ENCODE measurements around the gene DISC1. TPM values are rescaled to one million over a fixed set of nuclear protein-coding genes. Genes with fewer than 3 reads are reported as not detected.

DISC1 gene
- total and polyA plus RNA-seq, 4 experiments from 2014 or later, result 1.9 to 18.0 (median 10.0) TPM

DNA sequence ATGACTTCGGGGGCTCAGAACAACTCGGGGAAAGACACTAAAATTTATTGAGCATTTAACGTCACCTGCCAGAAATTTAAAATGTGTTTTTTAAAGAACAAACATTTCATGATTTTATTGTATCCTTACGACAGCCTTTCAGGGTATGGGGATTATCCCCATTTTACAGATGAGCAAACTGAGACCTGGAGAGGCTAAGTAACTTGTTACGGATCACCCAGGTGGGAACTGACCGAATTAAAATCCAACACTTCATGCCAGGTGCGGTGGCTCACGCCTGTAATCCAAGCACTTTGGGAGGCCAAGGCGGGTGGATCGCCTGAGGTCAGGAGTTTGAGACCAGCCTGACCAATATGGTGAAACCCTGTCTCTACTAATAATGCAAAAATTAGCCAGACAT is 50.9 kb downstream of the DISC1 start:
- H3K27me3 ChIP-seq (ENCODE audit: insufficient read depth, low read length), result no peaks in the 10 kb centered on the region
- Mint-ChIP-seq H3K36me3 (peaks cover 6 to 21% of the 10 kb centered on the region in 2 donors), H3K4me1 (peaks cover 30 to 50% (median 40%) of the 10 kb centered on the region in 4 donors), H3K4me3 (no peak overlapping the region), H3K9me3 (no peaks in the 10 kb centered on the region), H3K27me3 (no peaks in the 10 kb centered on the region), H3K27ac (no peak overlapping the region)
- H3K4me3 ChIP-seq (ENCODE audit: low read length in 2 of 2), result no peak overlapping the region
- ChIA-PET POLR2A (ENCODE audit: partially characterized antibody) (no interaction called here), CTCF (ENCODE audit: partially characterized antibody) (interaction anchor here (1.0 kb wide), 1 partner anchor 38 kb away, joined by 3 read pairs; no protein-coding TSS in a partner anchor)
- H3K36me3 ChIP-seq (ENCODE audit: insufficient read depth, low read length), result no peaks in the 10 kb centered on the region
- no peak overlapping the region for H3K27ac ChIP-seq (ENCODE audit: low read depth, low read length)
- no peak for DNase-seq
- intact Hi-C loops (cut with micrococcal nuclease), result no loop called here
- peaks cover 10% of the 10 kb centered on the region for H3K4me1 ChIP-seq (ENCODE audit: insufficient read depth, low read length)
- no peaks in the 10 kb centered on the region for H3K9me3 ChIP-seq (ENCODE audit: control insufficient read depth in 1 of 2, low read length in 2 of 2)

DNA sequence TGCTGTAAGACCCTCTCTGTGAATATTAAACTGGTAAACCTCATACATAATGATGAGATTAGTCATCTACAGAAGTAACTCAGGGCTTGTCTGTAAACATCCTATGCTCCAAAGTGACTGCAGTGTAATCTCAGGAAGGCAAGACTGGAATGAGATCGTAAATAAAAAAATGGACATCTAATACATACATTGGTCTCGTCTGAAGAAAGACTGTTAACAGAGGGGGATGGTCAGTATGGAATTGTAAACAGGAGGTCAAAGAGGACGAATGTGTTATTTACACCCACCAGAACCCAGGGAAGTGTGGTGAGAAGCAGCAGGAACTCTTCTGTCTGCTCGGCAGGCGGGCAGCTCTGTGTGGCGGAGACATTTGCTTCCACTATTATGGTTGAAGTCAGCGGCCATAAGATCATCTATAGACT is 51.4 kb downstream of the DISC1 start:
- Histone ChIP-seq H3K36me3 (ENCODE audit: insufficient read depth, low read length) (no peaks in the 10 kb centered on the region), H3K4me1 (ENCODE audit: insufficient read depth, low read length) (peaks cover 10% of the 10 kb centered on the region), H3K9me3 (ENCODE audit: control insufficient read depth in 1 of 2, low read length in 2 of 2) (no peaks in the 10 kb centered on the region), H3K27ac (ENCODE audit: low read depth, low read length) (no peak overlapping the region), H3K4me3 (ENCODE audit: low read length in 2 of 2) (no peak overlapping the region), H3K27me3 (ENCODE audit: insufficient read depth, low read length) (no peaks in the 10 kb centered on the region)
- ChIA-PET POLR2A (ENCODE audit: partially characterized antibody) (no interaction called here), CTCF (ENCODE audit: partially characterized antibody) (no interaction called here)
- peaks cover 6 to 21% of the 10 kb centered on the region in 2 donors for H3K36me3 Mint-ChIP-seq
- H3K27me3 Mint-ChIP-seq, result no peaks in the 10 kb centered on the region
- intact Hi-C loops (cut with micrococcal nuclease), result no loop called here
- no peak overlapping the region for H3K27ac Mint-ChIP-seq
- H3K4me1 Mint-ChIP-seq, result peaks cover 26 to 44% (median 36%) of the 10 kb centered on the region in 4 donors
- H3K4me3 Mint-ChIP-seq, result no peak overlapping the region
- H3K9me3 Mint-ChIP-seq, result no peaks in the 10 kb centered on the region
- no peak for DNase-seq

DNA sequence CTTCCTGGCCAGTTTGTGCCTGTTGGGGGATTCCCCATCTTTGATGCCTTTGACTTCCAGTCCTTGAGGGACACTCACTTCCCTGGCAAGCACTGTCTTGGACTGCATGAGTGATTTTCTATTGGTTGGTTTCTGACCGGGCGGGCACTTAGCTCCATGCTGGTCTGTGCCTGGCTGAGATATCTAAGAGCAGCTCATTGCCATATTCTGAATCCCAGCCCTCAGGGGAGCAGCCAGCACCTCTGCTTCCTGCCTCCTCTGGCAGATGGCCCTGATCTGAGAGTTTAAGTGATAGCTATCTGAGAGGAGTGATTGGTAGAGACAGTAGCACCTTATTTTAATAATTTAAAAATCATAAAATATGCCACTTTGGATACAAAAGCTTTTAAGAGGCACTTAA is 52.5 kb downstream of the DISC1 start:
- intact Hi-C loops (cut with micrococcal nuclease), result no loop called here
- Mint-ChIP-seq H3K27ac (peak overlapping the region in 1 of 7 donors; percentile 16), H3K4me1 (peaks cover 22 to 35% (median 28%) of the 10 kb centered on the region in 4 donors)

DNA sequence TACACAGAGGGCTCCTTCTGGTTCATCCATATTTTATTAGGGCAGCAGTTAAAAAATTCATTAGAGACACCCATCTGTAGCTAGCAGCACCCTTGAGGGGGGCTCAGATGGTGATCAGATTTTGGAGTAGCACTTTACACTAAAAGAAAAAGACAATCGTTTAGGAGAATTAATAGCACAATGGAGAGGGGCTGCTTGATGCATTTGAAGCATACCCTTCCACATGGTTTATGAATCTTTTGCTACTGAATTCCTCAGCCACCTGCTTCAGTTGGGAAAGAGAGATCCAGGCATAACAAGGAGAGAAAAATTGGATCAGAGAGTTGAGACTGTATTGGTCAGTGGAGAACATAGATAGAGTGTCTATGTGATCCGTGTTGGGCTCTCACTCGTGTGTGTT is 54.4 kb downstream of the DISC1 start:
- intact Hi-C loops (cut with micrococcal nuclease), result no loop called here
- Histone ChIP-seq H3K9me3 (ENCODE audit: control insufficient read depth in 1 of 2, low read length in 2 of 2) (no peaks in the 10 kb centered on the region), H3K36me3 (ENCODE audit: insufficient read depth, low read length) (no peaks in the 10 kb centered on the region), H3K27ac (ENCODE audit: low read depth, low read length) (no peak overlapping the region), H3K4me1 (ENCODE audit: insufficient read depth, low read length) (no peaks in the 10 kb centered on the region), H3K27me3 (ENCODE audit: insufficient read depth, low read length) (no peaks in the 10 kb centered on the region), H3K4me3 (ENCODE audit: low read length in 2 of 2) (no peak overlapping the region)
- Mint-ChIP-seq H3K9me3 (no peaks in the 10 kb centered on the region), H3K36me3 (peaks cover 6 to 22% of the 10 kb centered on the region in 2 donors), H3K4me1 (peaks cover 9 to 21% (median 13%) of the 10 kb centered on the region in 4 donors), H3K27me3 (no peaks in the 10 kb centered on the region), H3K4me3 (no peak overlapping the region), H3K27ac (peak overlapping the region in 3 of 7 donors; percentile 46 to 48 (median 48))
- POLR2A ChIA-PET (ENCODE audit: partially characterized antibody), result no interaction called here
- CTCF ChIA-PET (ENCODE audit: partially characterized antibody), result no interaction called here
- DNase-seq, result no peak

More for the DNA sequence above, 52.5 kb downstream of the DISC1 start:
- no peak overlapping the region for H3K4me3 Mint-ChIP-seq
- no peaks in the 10 kb centered on the region for H3K9me3 ChIP-seq (ENCODE audit: control insufficient read depth in 1 of 2, low read length in 2 of 2)
- CTCF ChIA-PET (ENCODE audit: partially characterized antibody), result no interaction called here
- POLR2A ChIA-PET (ENCODE audit: partially characterized antibody), result no interaction called here
- peaks cover 10% of the 10 kb centered on the region for H3K4me1 ChIP-seq (ENCODE audit: insufficient read depth, low read length)
- H3K9me3 Mint-ChIP-seq, result no peaks in the 10 kb centered on the region
- H3K36me3 ChIP-seq (ENCODE audit: insufficient read depth, low read length), result no peaks in the 10 kb centered on the region
- DNase-seq, result no peak
- H3K36me3 Mint-ChIP-seq, result peaks cover 6 to 21% of the 10 kb centered on the region in 2 donors
- H3K27me3 ChIP-seq (ENCODE audit: insufficient read depth, low read length), result no peaks in the 10 kb centered on the region
- no peak overlapping the region for H3K27ac ChIP-seq (ENCODE audit: low read depth, low read length)
- H3K4me3 ChIP-seq (ENCODE audit: low read length in 2 of 2), result no peak overlapping the region
- H3K27me3 Mint-ChIP-seq, result no peaks in the 10 kb centered on the region

DNA sequence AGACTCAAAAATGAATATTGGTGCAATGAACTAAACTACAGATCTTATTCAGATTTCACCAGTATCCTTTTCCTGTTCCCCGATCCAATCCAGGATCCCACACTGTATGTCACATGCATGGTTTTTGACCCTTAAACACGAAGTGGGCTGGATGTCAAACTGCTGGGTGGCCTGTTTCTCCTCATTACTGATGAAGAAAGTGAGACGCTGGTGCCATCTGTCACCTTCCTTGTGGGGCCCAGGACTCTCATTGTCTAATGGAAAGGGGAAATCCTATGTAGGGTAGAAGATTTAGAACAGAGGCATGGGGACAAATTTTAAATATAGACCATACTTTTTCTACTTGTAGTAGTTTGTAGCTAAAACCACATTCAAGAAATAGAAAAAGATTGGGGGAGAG is 56.2 kb downstream of the DISC1 start:
- H3K9me3 Mint-ChIP-seq, result peaks cover 0 to 8% (median 4%) of the 10 kb centered on the region in 8 donors
- H3K4me1 ChIP-seq (ENCODE audit: insufficient read depth, low read length), result no peaks in the 10 kb centered on the region
- ChIA-PET CTCF (ENCODE audit: partially characterized antibody) (interaction anchor here (0.6 to 1.5 kb wide), 4 partner anchors 10 to 74 kb away, joined by 3 to 4 read pairs (median 4); no protein-coding TSS in a partner anchor), POLR2A (ENCODE audit: partially characterized antibody) (no interaction called here)
- H3K27me3 Mint-ChIP-seq, result no peaks in the 10 kb centered on the region
- H3K36me3 Mint-ChIP-seq, result peaks cover 12 to 20% of the 10 kb centered on the region in 2 donors
- no peak overlapping the region for H3K4me3 ChIP-seq (ENCODE audit: low read length in 2 of 2)
- no peak overlapping the region for H3K27ac ChIP-seq (ENCODE audit: low read depth, low read length)
- no peak overlapping the region for H3K27ac Mint-ChIP-seq
- no peak overlapping the region for H3K4me3 Mint-ChIP-seq
- H3K27me3 ChIP-seq (ENCODE audit: insufficient read depth, low read length), result no peaks in the 10 kb centered on the region
- H3K9me3 ChIP-seq (ENCODE audit: control insufficient read depth in 1 of 2, low read length in 2 of 2), result no peaks in the 10 kb centered on the region
- DNase-seq, result no peak
- intact Hi-C loops (cut with micrococcal nuclease), result no loop called here
- H3K4me1 Mint-ChIP-seq, result peaks cover 9 to 27% (median 13%) of the 10 kb centered on the region in 4 donors
- H3K36me3 ChIP-seq (ENCODE audit: insufficient read depth, low read length), result no peaks in the 10 kb centered on the region

DNA sequence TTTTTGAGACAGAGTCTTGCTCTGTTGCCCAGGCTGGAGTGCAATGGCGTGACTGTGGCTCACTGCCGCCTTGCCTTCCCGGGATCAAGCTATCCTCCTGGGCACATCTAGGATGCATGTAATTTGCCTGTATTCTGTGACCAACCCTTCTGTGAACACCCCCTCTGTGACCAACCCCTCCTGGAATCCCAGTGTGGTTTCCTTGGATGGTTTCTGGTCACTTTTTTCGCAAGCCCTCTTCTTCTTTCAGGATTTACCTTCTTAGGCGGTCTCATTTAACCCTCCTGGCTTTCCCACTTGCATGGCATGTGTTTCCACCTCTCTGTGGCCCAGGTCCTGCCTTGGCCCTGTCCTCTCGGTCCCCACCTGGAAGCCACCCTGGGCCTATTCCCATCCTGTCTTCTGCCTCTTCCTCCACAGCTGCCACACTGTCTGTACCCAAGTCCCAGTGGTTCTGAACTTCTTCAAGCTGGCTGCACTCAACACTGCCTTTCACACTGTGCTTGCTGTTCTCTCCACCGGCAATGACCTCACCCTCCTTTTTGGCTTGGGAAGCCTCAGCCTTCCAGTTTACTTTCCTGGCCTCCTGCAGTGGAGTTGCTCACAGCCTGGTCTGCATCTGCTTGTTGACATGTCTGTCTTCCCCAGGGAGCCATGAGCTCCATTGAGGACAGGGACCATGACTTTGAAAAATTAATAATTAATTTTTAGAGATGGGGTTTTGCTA is 57.0 kb downstream of the DISC1 start:
- Histone ChIP-seq H3K4me3 (ENCODE audit: low read length in 2 of 2) (no peak overlapping the region), H3K36me3 (ENCODE audit: insufficient read depth, low read length) (no peaks in the 10 kb centered on the region), H3K4me1 (ENCODE audit: insufficient read depth, low read length) (no peaks in the 10 kb centered on the region), H3K27ac (ENCODE audit: low read depth, low read length) (no peak overlapping the region), H3K27me3 (ENCODE audit: insufficient read depth, low read length) (no peaks in the 10 kb centered on the region), H3K9me3 (ENCODE audit: control insufficient read depth in 1 of 2, low read length in 2 of 2) (no peaks in the 10 kb centered on the region)
- POLR2A ChIA-PET (ENCODE audit: partially characterized antibody), result no interaction called here
- no peak for DNase-seq
- peaks cover 10 to 16% of the 10 kb centered on the region in 2 donors for H3K36me3 Mint-ChIP-seq
- intact Hi-C loops (cut with micrococcal nuclease), result no loop called here
- peaks cover 0 to 8% (median 4%) of the 10 kb centered on the region in 8 donors for H3K9me3 Mint-ChIP-seq
- no peak overlapping the region for H3K27ac Mint-ChIP-seq
- peaks cover 6 to 26% (median 10%) of the 10 kb centered on the region in 4 donors for H3K4me1 Mint-ChIP-seq
- CTCF ChIA-PET (ENCODE audit: partially characterized antibody), result interaction anchor here (1.3 to 1.5 kb wide), 2 partner anchors 9 to 20 kb away, joined by 3 read pairs; no protein-coding TSS in a partner anchor
- H3K27me3 Mint-ChIP-seq, result no peaks in the 10 kb centered on the region
- H3K4me3 Mint-ChIP-seq, result no peak overlapping the region

DNA sequence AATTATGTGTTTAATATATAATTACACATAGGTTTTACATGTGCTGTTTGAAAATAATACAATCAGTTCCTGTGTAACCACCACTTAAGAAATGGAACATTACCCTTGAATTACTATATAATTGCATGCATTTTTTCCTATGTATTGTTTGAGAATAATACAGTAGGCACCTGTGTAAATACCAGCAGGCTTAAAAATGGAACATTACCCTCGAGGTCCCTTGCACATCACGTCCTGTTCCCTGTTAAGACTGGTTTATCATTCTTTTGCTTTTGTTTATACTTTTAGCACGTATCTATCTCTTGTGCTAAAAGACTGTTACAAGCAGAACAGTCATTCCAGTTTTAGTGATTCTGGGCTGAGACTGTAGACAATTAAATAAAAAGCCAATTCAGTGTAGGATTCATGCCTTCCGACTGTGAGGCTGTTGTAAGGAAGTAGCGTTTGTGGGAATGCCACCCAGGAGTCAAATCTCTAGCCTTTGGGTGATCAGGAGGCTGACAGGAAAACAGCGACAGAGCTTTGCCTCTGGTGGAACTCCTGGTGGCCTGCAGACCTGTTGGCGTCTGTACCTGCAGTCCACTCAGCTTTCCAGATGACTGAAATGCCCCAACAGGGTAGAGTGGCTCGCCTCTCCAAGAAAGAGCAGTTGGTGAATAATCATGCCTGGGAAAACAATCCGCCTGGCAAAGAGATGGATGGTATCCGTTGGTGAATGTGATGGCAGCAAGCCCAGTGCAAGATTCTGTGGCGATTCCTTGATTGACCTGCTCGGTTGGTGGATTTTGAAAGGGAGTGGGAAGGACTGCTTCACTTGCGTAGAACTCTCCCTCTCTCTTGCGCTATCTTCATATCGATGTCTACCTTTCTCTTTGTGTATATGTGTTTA is 58.0 kb downstream of the DISC1 start:
- no peaks in the 10 kb centered on the region for H3K9me3 ChIP-seq (ENCODE audit: control insufficient read depth in 1 of 2, low read length in 2 of 2)
- H3K27me3 ChIP-seq (ENCODE audit: insufficient read depth, low read length), result no peaks in the 10 kb centered on the region
- intact Hi-C loops (cut with micrococcal nuclease), result no loop called here
- ChIA-PET CTCF (ENCODE audit: partially characterized antibody) (no interaction called here), POLR2A (ENCODE audit: partially characterized antibody) (no interaction called here)
- Mint-ChIP-seq H3K27ac (no peak overlapping the region), H3K4me3 (no peak overlapping the region), H3K9me3 (peaks cover 0 to 8% (median 4%) of the 10 kb centered on the region in 8 donors), H3K27me3 (no peaks in the 10 kb centered on the region), H3K4me1 (peaks cover 3 to 28% (median 8%) of the 10 kb centered on the region in 4 donors), H3K36me3 (peaks cover 10 to 16% of the 10 kb centered on the region in 2 donors)
- no peak for DNase-seq
- H3K4me1 ChIP-seq (ENCODE audit: insufficient read depth, low read length), result no peaks in the 10 kb centered on the region
- no peak overlapping the region for H3K27ac ChIP-seq (ENCODE audit: low read depth, low read length)
- H3K4me3 ChIP-seq (ENCODE audit: low read length in 2 of 2), result no peak overlapping the region
- H3K36me3 ChIP-seq (ENCODE audit: insufficient read depth, low read length), result no peaks in the 10 kb centered on the region

All from CD4-positive, alpha-beta memory T cell (primary cell).